ENCODE results near the gene ALAD.

DNA sequence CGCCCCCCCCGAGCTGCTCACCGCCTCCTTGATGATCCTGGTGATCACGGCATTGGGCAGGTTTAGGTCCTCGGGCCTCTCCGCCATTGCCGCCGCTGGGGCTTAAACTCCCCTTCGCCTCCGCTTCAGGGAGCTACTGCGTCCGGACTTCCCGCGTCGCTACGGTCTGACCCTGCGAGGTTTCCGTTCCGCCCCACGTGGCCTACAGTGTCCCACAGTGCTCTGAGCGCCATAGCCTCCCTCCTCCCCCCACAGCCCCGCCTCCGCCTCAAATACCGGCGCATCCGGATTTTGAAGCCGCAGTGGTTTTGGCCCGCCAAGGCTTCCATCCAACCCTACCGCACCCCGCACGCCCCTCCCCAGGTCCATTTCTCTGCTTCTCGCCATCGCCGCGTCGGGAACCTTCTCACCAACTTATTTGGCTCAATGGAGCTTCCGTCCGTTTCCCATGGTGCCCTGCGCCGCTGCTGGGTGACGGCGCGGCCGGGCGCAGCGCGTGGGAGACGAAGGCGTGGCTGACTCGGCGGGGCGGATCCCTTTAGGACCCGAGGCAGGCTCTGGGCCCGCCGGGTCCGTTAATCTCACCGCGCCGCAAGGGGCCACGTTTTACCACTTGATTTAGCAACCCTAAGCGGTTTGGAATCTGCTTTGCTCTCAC, 9.3 kb upstream of the ALAD start, which contains the start of the genes C9orf43 and POLE3:
- TF ChIP-seq, protein P1, sequence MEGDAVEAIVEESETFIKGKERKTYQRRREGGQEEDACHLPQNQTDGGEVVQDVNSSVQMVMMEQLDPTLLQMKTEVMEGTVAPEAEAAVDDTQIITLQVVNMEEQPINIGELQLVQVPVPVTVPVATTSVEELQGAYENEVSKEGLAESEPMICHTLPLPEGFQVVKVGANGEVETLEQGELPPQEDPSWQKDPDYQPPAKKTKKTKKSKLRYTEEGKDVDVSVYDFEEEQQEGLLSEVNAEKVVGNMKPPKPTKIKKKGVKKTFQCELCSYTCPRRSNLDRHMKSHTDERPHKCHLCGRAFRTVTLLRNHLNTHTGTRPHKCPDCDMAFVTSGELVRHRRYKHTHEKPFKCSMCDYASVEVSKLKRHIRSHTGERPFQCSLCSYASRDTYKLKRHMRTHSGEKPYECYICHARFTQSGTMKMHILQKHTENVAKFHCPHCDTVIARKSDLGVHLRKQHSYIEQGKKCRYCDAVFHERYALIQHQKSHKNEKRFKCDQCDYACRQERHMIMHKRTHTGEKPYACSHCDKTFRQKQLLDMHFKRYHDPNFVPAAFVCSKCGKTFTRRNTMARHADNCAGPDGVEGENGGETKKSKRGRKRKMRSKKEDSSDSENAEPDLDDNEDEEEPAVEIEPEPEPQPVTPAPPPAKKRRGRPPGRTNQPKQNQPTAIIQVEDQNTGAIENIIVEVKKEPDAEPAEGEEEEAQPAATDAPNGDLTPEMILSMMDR (IDR thresholded peaks at IDR 0.05): no peak
- TF ChIP-seq POLR2AphosphoS5 (IDR thresholded peaks at IDR 0.05): peak; percentile 85 to 94 (median 87)
- TF ChIP-seq POLR2A (IDR thresholded peaks at IDR 0.05): peak; percentile 68 to 74

All from sigmoid colon (tissue), 4 donors.